ENCODE results near the gene COL6A1.

The COL6A1 gene

DNA sequence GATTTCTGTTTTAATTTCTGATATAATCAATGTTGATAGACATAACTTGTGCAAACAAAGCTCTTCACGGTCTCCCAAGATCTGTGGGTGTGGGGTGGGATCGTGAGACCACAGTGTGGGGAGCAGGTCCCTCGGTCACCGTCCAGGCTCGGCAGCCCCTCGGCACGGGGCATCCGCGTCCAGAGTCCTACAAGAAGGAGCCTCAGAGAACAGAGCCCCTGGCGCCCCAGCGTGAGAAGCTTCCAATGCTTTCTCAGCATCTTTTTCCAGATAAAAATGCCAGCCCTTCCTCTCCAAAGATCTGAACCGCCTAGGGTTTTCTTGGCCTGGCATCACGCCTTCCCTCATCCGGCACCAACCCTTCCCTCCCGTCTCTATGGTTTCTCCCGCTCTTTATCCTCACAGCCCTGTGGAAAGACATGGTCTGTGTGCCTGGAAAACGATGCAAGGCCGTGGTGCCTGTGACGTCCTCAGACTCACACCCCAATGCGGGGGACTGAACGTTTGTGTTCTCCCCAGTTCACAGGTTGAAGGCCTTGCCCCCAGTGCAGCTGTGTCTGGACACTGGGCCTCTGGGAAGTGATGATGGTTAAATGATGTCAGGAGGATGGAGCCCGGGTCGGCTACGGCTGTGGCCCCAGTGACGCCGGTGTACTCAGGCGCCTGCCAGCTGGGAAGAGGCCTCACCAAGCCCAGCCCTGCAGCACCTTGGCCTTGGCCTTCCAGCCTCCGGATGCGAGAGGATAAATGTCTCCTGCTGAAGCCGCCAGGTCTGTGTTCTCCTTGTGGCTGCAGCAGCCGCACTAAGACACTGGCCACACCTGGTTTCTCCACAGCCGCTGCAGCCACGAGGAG lies 70.5 kb downstream of the COL6A1 start:
- FAIRE-seq = no peak
- no peak for TF ChIP-seq CTCF (IDR thresholded peaks at IDR 0.05; ENCODE audit: insufficient read depth, missing control alignments)
- DNase-seq (ENCODE audit: insufficient read length, low spot score) = no peak

- FAIRE-seq (no peak), DNase-seq (ENCODE audit: insufficient read length, low spot score) (no peak)
- TF ChIP-seq CTCF (IDR thresholded peaks at IDR 0.05; ENCODE audit: insufficient read depth, missing control alignments) = no peak
Observed at GRCh38 chr21:46052703-46053651, 71.4 kb downstream of the COL6A1 start.

GRCh38 chr21:46054031-46054430 lies 72.5 kb downstream of the COL6A1 start:
- no peak for DNase-seq (ENCODE audit: insufficient read length, low spot score)
- FAIRE-seq = no peak
- TF ChIP-seq CTCF (IDR thresholded peaks at IDR 0.05; ENCODE audit: insufficient read depth, missing control alignments) = no peak

- FAIRE-seq = no peak
- TF ChIP-seq CTCF (IDR thresholded peaks at IDR 0.05; ENCODE audit: insufficient read depth, missing control alignments) = no peak
- no peak for DNase-seq (ENCODE audit: insufficient read length, low spot score)
Observed at GRCh38 chr21:46054451-46054881, 72.9 kb downstream of the COL6A1 start.
